HEK293 (cell line): ENCODE measurements around the gene CA12.
"Not testable (repeated sequence)": the region's sequence is repeated elsewhere in the genome, so short reads cannot be mapped to it uniquely, and the experiment has no call there.

ENCODE experiments used
- CTCF ChIA-PET: fragments of 350-600 bp; formaldehyde crosslinking; extraction: SDS; loops from one replicate; lab custom pipeline; 2021; ENCODE audit warnings: antibody characterized with exemption; lab: Yijun Ruan, JAX
- POLR2A ChIA-PET: fragments of 300-600 bp; formaldehyde crosslinking; extraction: SDS; loops from one replicate; lab custom pipeline; 2020; ENCODE audit warnings: antibody characterized with exemption, inconsistent platforms; lab: Yijun Ruan, JAX
- H3K27ac ChIP-seq: fragments of 200-500 bp; sonication (Bioruptor generic); 2 replicates; pipeline ENCODE4 v1.5.1; 2014; ENCODE audit warnings: low read depth, low read length, control low read depth, inconsistent platforms; ENCODE audit errors: extremely low read depth
- H3K36me3 ChIP-seq, 2 experiments: fragments of 200-500 bp in 1 of 2; sonication (Bioruptor generic) in 1 of 2; 1 replicate in 1 of 2; 2 replicates in 1 of 2; pipeline ENCODE4 v1.5.1; 2014 to 2017; ENCODE audit warnings: inconsistent platforms in 2 of 2, low read length in 2 of 2; ENCODE audit not compliant: control insufficient read depth in 2 of 2, insufficient read depth in 1 of 2
- H3K4me1 ChIP-seq: fragments of 200-500 bp; sonication (Bioruptor generic); 2 replicates; pipeline ENCODE4 v1.5.1; 2014; ENCODE audit warnings: mild to moderate bottlenecking, low read length, inconsistent platforms; ENCODE audit not compliant: control insufficient read depth, insufficient read depth
- H3K4me3 ChIP-seq: 2 replicates; pipeline ENCODE4 v1.5.1; 2011; ENCODE audit warnings: low read depth, mild to moderate bottlenecking, control low read depth, low read length, moderate library complexity
- H3K9me3 ChIP-seq: fragments of 200-500 bp; sonication (Bioruptor generic); 2 replicates; pipeline ENCODE4 v1.5.1; 2014; ENCODE audit warnings: low read depth, low read length, inconsistent platforms; ENCODE audit not compliant: control insufficient read depth, insufficient read depth
- BCL11B ChIP-seq: fragments of 450-650 bp; formaldehyde crosslinking; IDR thresholded peaks from 2 replicates; pipeline ENCODE4 v1.5.1; 2016; ENCODE audit warnings: low read depth, missing biosample characterization, missing genetic modification characterization
- GLI4 ChIP-seq: fragments of 450-650 bp; formaldehyde crosslinking; IDR thresholded peaks from 2 replicates; pipeline ENCODE4 v1.5.1; 2016; ENCODE audit warnings: missing biosample characterization, missing genetic modification characterization
- GLIS1 ChIP-seq: fragments of 450-650 bp; formaldehyde crosslinking; IDR thresholded peaks from 2 replicates; pipeline ENCODE4 v1.5.1; 2016; ENCODE audit warnings: missing biosample characterization, missing genetic modification characterization
- HOXA7 ChIP-seq: sonication (generic); formaldehyde crosslinking; IDR thresholded peaks from 2 replicates; pipeline ENCODE4 v1.8.1; 2022; ENCODE audit warnings: missing genetic modification reagents, borderline replicate concordance
- KLF1 ChIP-seq: fragments of 450-650 bp; formaldehyde crosslinking; IDR thresholded peaks from 2 replicates; pipeline ENCODE4 v1.5.1; 2016; ENCODE audit warnings: missing biosample characterization, missing genetic modification characterization
- KLF10 ChIP-seq: fragments of 450-650 bp; IDR thresholded peaks from 2 replicates; pipeline ENCODE4 v1.5.1; 2018; ENCODE audit warnings: missing biosample characterization, mild to moderate bottlenecking, missing genetic modification characterization
- KLF16 ChIP-seq: fragments of 450-650 bp; formaldehyde crosslinking; IDR thresholded peaks from 2 replicates; pipeline ENCODE4 v1.5.1; 2017; ENCODE audit warnings: missing biosample characterization, missing genetic modification characterization
- KLF9 ChIP-seq: fragments of 450-650 bp; formaldehyde crosslinking; IDR thresholded peaks from 2 replicates; pipeline ENCODE4 v1.5.1; 2016; ENCODE audit warnings: missing biosample characterization, missing genetic modification characterization, low read depth
- OVOL3 ChIP-seq: fragments of 450-650 bp; formaldehyde crosslinking; IDR thresholded peaks from 2 replicates; pipeline ENCODE4 v1.5.1; 2016; ENCODE audit warnings: missing biosample characterization, missing genetic modification characterization
- SP2 ChIP-seq: fragments of 450-650 bp; formaldehyde crosslinking; IDR thresholded peaks from 2 replicates; pipeline ENCODE4 v1.5.1; 2016; ENCODE audit warnings: missing biosample characterization, missing genetic modification characterization
- ZBTB17 ChIP-seq: fragments of 450-650 bp; formaldehyde crosslinking; IDR thresholded peaks from 2 replicates; pipeline ENCODE4 v1.5.1; 2016; ENCODE audit warnings: missing biosample characterization, missing genetic modification characterization
- ZBTB8A ChIP-seq: fragments of 450-650 bp; formaldehyde crosslinking; IDR thresholded peaks from 2 replicates; pipeline ENCODE4 v1.5.1; 2016; ENCODE audit warnings: missing biosample characterization, missing genetic modification characterization
- ZNF10 ChIP-seq: fragments of 450-650 bp; formaldehyde crosslinking; IDR thresholded peaks from 2 replicates; pipeline ENCODE4 v1.5.1; 2017; ENCODE audit warnings: missing biosample characterization, missing genetic modification characterization
- ZNF214 ChIP-seq: fragments of 450-650 bp; formaldehyde crosslinking; IDR thresholded peaks from 2 replicates; pipeline ENCODE4 v1.5.1; 2017; ENCODE audit warnings: missing biosample characterization, mild to moderate bottlenecking, missing genetic modification characterization, borderline replicate concordance
- ZNF274 ChIP-seq, 2 experiments: fragments of 200-500 bp in 1 of 2; fragments of 450-650 bp in 1 of 2; sonication (Bioruptor generic) in 1 of 2; formaldehyde crosslinking in 1 of 2; IDR thresholded peaks; 2 replicates each; pipeline versions ENCODE4 v1.5.1 to v1.6.1; 2014 to 2016; ENCODE audit warnings: borderline replicate concordance in 1 of 2, inconsistent platforms in 1 of 2, low read length in 1 of 2, missing biosample characterization in 1 of 2, missing genetic modification characterization in 1 of 2
- ZNF292 ChIP-seq: fragments of 450-650 bp; formaldehyde crosslinking; IDR thresholded peaks from 2 replicates; pipeline ENCODE4 v1.5.1; 2016; ENCODE audit warnings: low read depth, missing biosample characterization, missing genetic modification characterization, borderline replicate concordance
- ZNF350 ChIP-seq: fragments of 450-650 bp; formaldehyde crosslinking; IDR thresholded peaks from 2 replicates; pipeline ENCODE4 v1.5.0; 2017; ENCODE audit warnings: missing biosample characterization, mild to moderate bottlenecking, missing genetic modification characterization
- ZNF391 ChIP-seq: fragments of 450-650 bp; formaldehyde crosslinking; IDR thresholded peaks from 2 replicates; pipeline ENCODE4 v1.5.1; 2016; ENCODE audit warnings: low read depth, missing biosample characterization, missing genetic modification characterization, borderline replicate concordance
- ZNF544 ChIP-seq: fragments of 450-650 bp; formaldehyde crosslinking; IDR thresholded peaks from 2 replicates; pipeline ENCODE4 v1.5.0; 2017; ENCODE audit warnings: missing biosample characterization, missing genetic modification characterization
- ZNF558 ChIP-seq: fragments of 450-650 bp; formaldehyde crosslinking; IDR thresholded peaks from 2 replicates; pipeline ENCODE4 v1.5.1; 2016; ENCODE audit warnings: missing biosample characterization, missing genetic modification characterization
- ZNF600 ChIP-seq: fragments of 450-650 bp; formaldehyde crosslinking; IDR thresholded peaks from 2 replicates; pipeline ENCODE4 v1.5.1; 2016; ENCODE audit warnings: missing biosample characterization, missing genetic modification characterization
- ZNF660 ChIP-seq: fragments of 450-650 bp; IDR thresholded peaks from 2 replicates; pipeline ENCODE4 v1.5.1; 2018; ENCODE audit warnings: missing biosample characterization, mild to moderate bottlenecking, missing genetic modification characterization
- ZNF768 ChIP-seq: fragments of 450-650 bp; formaldehyde crosslinking; IDR thresholded peaks from 2 replicates; pipeline ENCODE4 v1.5.1; 2018; ENCODE audit warnings: missing biosample characterization, mild to moderate bottlenecking, missing genetic modification characterization
- TF ChIP-seq, protein P1 (sequence below): fragments of 450-650 bp; IDR thresholded peaks from 2 replicates; pipeline ENCODE4 v1.5.1; 2018; ENCODE audit warnings: missing biosample characterization, mild to moderate bottlenecking, missing genetic modification characterization
- TF ChIP-seq, protein P2 (sequence below): fragments of 450-650 bp; formaldehyde crosslinking; IDR thresholded peaks from 2 replicates; pipeline ENCODE4 v1.5.1; 2017; ENCODE audit warnings: missing biosample characterization, missing genetic modification characterization

CA12 gene

GRCh38 chr15:63421433-63421832, 39.8 kb upstream of the CA12 start:
- CTCF ChIA-PET, result no interaction called here
- no peaks in the 10 kb centered on the region for H3K9me3 ChIP-seq
- no peak overlapping the region for H3K4me3 ChIP-seq
- H3K36me3 ChIP-seq, result no peaks in the 10 kb centered on the region
- no peak overlapping the region for H3K27ac ChIP-seq
- POLR2A ChIA-PET, result no interaction called here
- TF ChIP-seq SP2, result no peak
- no peak for TF ChIP-seq KLF1 (tag by site-specific recombination)
- H3K4me1 ChIP-seq, result no peaks in the 10 kb centered on the region

DNA sequence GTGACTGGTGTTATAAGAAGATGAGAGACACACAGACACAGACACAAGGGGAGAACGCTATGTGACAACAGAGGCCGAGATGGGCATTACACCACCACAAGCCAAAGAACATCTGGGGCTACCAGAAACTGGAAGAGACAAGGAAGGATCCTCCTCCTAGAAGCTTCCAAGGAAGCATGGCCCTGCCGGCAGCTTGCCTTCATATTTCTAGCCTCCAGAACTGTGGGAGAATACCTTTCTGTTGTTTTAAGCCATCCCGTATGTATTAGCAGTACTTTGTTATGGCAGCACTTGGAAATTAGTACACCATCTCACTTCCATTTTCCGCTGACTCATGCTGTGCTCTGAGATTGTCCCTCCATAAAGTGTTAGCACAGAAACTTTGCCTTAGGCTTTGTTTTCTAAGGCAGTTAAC, 38.7 kb upstream of the CA12 start:
- H3K27ac ChIP-seq, result no peak overlapping the region

DNA sequence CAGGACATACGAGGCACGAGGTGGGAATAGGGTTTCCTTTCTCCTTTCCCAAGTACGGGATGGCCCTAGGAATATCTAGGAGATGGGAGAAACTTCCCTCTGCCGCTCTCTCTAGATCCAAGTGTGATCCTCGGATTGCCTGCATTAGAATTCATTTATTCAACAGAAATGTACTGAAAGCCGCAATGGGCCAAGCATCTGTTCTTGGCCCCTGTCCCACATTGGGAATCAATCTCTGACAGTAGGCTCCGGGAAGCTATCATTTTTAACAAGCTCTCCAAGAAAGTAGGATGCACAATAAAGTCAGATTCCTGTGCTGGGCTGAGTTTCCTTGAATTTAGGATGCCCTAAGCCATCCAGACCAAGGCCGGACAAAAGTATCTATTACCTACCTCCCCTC, 37.2 kb upstream of the CA12 start:
- Histone ChIP-seq H3K4me3 (no peak overlapping the region), H3K9me3 (no peaks in the 10 kb centered on the region), H3K36me3 (no peaks in the 10 kb centered on the region), H3K27ac (no peak overlapping the region), H3K4me1 (no peaks in the 10 kb centered on the region)
- POLR2A ChIA-PET, result no interaction called here
- CTCF ChIA-PET, result no interaction called here
- TF ChIP-seq ZNF544 (tag by site-specific recombination), result no peak
- TF ChIP-seq KLF16 (tag by site-specific recombination), result no peak

More for the DNA sequence above, 38.7 kb upstream of the CA12 start:
- Histone ChIP-seq H3K36me3 (no peaks in the 10 kb centered on the region), H3K4me3 (no peak overlapping the region), H3K4me1 (no peaks in the 10 kb centered on the region), H3K9me3 (no peaks in the 10 kb centered on the region)
- ChIA-PET POLR2A (no interaction called here), CTCF (no interaction called here)
- TF ChIP-seq ZBTB8A (tag by site-specific recombination) (0 out of 2 replicates have a peak, but pooled peaks have one; percentile 19), ZNF558 (peak; percentile 71), OVOL3 (tag by site-specific recombination) (no peak), BCL11B (tag by site-specific recombination) (no peak), ZNF600 (tag by site-specific recombination) (peak; percentile 32; the same call in 1 of the 2 replicates), ZNF660 (tag by site-specific recombination) (no peak), SP2 (no peak)
- TF ChIP-seq, protein P1, sequence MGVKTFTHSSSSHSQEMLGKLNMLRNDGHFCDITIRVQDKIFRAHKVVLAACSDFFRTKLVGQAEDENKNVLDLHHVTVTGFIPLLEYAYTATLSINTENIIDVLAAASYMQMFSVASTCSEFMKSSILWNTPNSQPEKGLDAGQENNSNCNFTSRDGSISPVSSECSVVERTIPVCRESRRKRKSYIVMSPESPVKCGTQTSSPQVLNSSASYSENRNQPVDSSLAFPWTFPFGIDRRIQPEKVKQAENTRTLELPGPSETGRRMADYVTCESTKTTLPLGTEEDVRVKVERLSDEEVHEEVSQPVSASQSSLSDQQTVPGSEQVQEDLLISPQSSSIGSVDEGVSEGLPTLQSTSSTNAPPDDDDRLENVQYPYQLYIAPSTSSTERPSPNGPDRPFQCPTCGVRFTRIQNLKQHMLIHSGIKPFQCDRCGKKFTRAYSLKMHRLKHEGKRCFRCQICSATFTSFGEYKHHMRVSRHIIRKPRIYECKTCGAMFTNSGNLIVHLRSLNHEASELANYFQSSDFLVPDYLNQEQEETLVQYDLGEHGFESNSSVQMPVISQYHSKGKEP, result 0 out of 2 replicates have a peak, but pooled peaks have one; percentile 5

GRCh38 chr15:63417721-63418120, 36.1 kb upstream of the CA12 start:
- POLR2A ChIA-PET, result no interaction called here
- TF ChIP-seq ZBTB17 (tag by site-specific recombination) (no peak), GLIS1 (tag by site-specific recombination) (no peak), ZNF391 (no peak), ZNF214 (tag by site-specific recombination) (no peak), GLI4 (tag by site-specific recombination) (no peak), ZNF292 (tag by site-specific recombination) (no peak), ZNF274 (IDR thresholded peaks at IDR 0.05; ENCODE audit: low read length) (no peak), ZNF274 (tag by site-specific recombination; IDR thresholded peaks at IDR 0.05; ENCODE audit: borderline replicate concordance) (no peak), ZNF350 (tag by site-specific recombination) (no peak), ZNF10 (no peak), KLF1 (tag by site-specific recombination) (no peak), KLF10 (tag by site-specific recombination) (no peak), ZNF768 (no peak), KLF9 (tag by site-specific recombination) (no peak), HOXA7 (no peak)
- TF ChIP-seq, protein P2, sequence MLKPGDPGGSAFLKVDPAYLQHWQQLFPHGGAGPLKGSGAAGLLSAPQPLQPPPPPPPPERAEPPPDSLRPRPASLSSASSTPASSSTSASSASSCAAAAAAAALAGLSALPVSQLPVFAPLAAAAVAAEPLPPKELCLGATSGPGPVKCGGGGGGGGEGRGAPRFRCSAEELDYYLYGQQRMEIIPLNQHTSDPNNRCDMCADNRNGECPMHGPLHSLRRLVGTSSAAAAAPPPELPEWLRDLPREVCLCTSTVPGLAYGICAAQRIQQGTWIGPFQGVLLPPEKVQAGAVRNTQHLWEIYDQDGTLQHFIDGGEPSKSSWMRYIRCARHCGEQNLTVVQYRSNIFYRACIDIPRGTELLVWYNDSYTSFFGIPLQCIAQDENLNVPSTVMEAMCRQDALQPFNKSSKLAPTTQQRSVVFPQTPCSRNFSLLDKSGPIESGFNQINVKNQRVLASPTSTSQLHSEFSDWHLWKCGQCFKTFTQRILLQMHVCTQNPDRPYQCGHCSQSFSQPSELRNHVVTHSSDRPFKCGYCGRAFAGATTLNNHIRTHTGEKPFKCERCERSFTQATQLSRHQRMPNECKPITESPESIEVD (tag by site-specific recombination), result no peak
- Histone ChIP-seq H3K4me3 (no peak overlapping the region), H3K9me3 (no peaks in the 10 kb centered on the region), H3K36me3 (no peaks in the 10 kb centered on the region), H3K27ac (no peak overlapping the region), H3K4me1 (no peaks in the 10 kb centered on the region)
- CTCF ChIA-PET, result no interaction called here

DNA sequence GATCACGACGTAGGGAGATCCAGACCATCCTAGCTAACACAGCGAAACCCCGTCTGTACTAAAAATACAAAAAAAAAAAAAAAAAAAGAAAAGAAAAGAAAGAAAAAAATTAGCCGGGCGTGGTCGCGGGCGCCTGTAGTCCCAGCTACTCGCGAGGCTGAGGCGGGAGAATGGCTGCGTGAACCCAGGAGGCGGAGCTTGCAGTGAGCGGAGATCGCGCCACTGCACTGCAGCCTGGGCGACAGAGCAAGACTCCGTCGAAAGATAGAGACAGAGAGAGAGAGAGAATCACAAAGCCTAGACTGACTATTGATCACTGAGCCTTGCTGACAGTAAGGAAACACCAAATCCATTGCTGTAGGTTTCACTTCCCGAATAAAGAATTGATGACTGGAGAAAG, 35.6 kb upstream of the CA12 start:
- H3K4me3 ChIP-seq, H3K36me3 ChIP-seq, H3K4me1 ChIP-seq, H3K27ac ChIP-seq, POLR2A ChIA-PET, H3K9me3 ChIP-seq, CTCF ChIA-PET: not testable (repeated sequence)
